GM18520 (cell line): ENCODE results near the gene CCN2.

Experiments used
- ATAC-seq: cut with Tn5 transposase; IDR thresholded peaks from one replicate; pipeline ENCODE4 v1.9.1; 2021; ENCODE audit not compliant: unreplicated experiment

CCN2 gene

GRCh38 chr6:131950767-131951575 is at the start of gene CCN2:
TSS of gene CCN2 (minus strand) at chr6:131951372. CDS start at chr6:131951172, 200 bp downstream.
- no peak for ATAC-seq

- ATAC-seq, result no peak
These were observed 49.1 kb upstream of the CCN2 start for GRCh38 chr6:132000296-132000695.

GRCh38 chr6:131999545-132000146 is 48.5 kb upstream of the CCN2 start:
- no peak for ATAC-seq

GRCh38 chr6:131998255-131998982 is 47.2 kb upstream of the CCN2 start:
- ATAC-seq, result no peak

GRCh38 chr6:131997429-131998153 is 46.4 kb upstream of the CCN2 start:
- no peak for ATAC-seq

GRCh38 chr6:131995917-131996316 is 44.7 kb upstream of the CCN2 start:
- ATAC-seq, result no peak

- no peak for ATAC-seq
These were observed 41.4 kb upstream of the CCN2 start for GRCh38 chr6:131992557-131992956.

GRCh38 chr6:131989036-131989435 is 37.9 kb upstream of the CCN2 start:
- no peak for ATAC-seq

- no peak for ATAC-seq
These were observed 31.6 kb upstream of the CCN2 start for GRCh38 chr6:131982740-131983259.

- no peak for ATAC-seq
These were observed 30.4 kb upstream of the CCN2 start for GRCh38 chr6:131981624-131981978.

GRCh38 chr6:131980791-131981623 is 29.8 kb upstream of the CCN2 start:
- no peak for ATAC-seq

- ATAC-seq, result no peak
These were observed 29.2 kb upstream of the CCN2 start for GRCh38 chr6:131980338-131980790.

GRCh38 chr6:131979515-131980337 is 28.6 kb upstream of the CCN2 start:
- no peak for ATAC-seq

GRCh38 chr6:131978522-131978921 is 27.4 kb upstream of the CCN2 start:
- no peak for ATAC-seq

- ATAC-seq, result no peak
These were observed 25.4 kb upstream of the CCN2 start for GRCh38 chr6:131976545-131977061.

GRCh38 chr6:131972741-131973140 is 21.6 kb upstream of the CCN2 start:
- ATAC-seq, result no peak

- no peak for ATAC-seq
These were observed 19.1 kb upstream of the CCN2 start for GRCh38 chr6:131970076-131970859.

- no peak for ATAC-seq
These were observed 17.5 kb upstream of the CCN2 start for GRCh38 chr6:131968656-131969055.
